NCI-H226 (cell line): ENCODE results near the gene WDR5.

Experiments
- DNase-seq: peaks from one replicate; pipeline ENCODE4 v3.0.0-alpha.2; 2015

The WDR5 gene

DNA sequence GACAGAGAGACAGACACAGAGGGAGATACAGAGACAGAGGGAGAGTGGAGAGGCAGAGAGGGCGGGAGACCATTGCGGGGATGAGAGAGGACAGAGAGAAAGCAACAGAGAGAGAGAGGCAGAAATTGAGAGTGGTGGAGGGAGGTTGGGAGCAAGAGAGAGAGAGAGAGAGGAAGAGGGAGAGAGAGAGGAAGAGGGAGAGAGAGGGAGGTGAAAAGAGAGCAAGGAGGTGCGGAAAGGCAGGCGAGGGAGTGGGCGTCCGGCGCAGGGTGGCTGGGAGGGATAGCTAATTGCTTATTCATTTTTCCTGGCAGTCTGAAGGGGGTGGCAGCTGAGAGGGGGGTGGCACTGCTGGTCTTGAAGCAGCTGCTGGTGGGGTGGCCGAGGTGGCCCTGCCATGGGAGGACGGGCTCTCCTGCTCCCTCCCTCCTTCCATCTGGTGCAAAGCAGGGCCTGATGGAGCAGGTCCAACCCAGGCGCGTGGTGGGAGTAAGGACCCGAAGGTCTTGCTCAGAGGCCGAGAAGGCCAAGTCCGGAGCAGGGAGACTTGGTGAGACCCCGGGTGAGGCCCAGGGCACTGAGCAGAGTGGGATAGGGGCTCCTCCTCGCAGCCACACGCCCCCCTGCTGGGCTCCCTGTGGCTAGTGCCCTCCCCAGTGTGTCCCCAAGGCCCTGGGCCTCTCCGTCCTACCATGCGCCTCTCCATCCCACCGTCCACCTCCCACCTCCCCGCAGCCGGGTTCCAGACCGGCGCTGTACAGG lies 53.8 kb downstream of the WDR5 start:
- no peak for DNase-seq

GRCh38 chr9:134190232-134191121 lies 54.6 kb downstream of the WDR5 start:
- no peak for DNase-seq

DNA sequence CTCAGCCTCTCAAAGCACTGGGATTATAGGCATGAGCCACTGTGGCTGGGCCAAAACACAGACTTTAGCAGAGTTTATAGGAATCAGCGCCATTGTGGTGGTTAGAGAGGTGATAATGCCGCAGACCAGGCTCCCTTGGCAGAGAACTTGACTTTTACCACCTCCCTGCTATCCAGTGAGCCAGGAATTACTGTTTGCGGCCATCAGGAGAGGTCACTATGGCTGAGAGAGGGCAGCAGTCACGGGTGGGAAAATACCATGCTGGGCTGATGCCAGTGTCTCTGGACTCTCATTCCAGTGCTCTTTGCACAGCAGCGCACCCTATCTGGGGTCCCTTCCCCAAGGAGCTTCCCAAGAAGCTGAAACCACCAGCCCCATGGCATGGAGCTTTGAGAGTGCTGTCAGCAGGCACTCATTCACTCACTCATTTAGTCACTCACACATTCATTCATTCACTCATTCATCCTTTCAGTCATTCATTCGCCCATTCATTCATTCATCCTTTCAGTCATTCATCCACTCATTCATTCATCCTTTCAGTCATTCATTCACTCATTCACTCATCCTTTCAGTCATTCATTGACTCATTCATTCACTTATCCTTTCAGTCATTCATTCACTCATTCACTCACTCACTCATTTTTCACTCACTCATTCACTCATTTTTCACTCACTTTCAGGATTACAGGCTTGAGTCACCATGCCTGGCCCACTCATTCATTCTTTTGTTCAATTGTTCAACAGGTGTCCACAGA lies 55.8 kb downstream of the WDR5 start:
- DNase-seq: no peak

DNA sequence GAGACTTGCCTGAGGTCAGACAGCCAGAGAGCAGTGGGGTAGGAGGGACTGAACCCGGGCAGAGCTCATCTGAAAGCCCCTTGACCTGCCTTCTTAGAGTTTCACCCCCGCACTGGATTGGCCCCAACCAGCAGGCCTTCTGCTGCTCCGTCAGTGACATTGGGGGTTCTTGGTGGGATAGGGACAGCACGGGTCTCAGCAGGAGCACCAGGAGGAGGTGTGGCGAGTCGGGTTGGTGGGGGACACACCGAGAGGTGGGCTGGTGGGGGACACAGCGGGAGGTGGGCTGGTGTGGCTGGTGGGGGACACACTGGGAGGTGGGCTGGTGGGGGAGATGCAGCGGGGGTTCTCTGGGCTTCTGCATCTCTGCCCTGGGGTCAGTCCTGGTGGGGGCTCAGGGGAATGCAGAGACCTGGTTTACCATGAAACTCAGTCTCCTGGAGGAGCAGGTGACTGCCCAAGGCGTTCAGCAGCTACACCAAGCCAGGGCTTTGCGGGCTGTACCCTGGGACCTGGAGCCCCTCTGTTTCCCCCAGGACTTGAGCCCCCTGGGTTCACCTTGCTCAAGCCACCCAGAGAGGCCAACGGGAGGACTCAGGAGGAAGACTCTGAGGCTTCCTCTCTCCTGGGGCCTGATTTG lies 56.5 kb downstream of the WDR5 start:
- DNase-seq: no peak

GRCh38 chr9:134192951-134193731 lies 57.3 kb downstream of the WDR5 start:
- DNase-seq: no peak

DNA sequence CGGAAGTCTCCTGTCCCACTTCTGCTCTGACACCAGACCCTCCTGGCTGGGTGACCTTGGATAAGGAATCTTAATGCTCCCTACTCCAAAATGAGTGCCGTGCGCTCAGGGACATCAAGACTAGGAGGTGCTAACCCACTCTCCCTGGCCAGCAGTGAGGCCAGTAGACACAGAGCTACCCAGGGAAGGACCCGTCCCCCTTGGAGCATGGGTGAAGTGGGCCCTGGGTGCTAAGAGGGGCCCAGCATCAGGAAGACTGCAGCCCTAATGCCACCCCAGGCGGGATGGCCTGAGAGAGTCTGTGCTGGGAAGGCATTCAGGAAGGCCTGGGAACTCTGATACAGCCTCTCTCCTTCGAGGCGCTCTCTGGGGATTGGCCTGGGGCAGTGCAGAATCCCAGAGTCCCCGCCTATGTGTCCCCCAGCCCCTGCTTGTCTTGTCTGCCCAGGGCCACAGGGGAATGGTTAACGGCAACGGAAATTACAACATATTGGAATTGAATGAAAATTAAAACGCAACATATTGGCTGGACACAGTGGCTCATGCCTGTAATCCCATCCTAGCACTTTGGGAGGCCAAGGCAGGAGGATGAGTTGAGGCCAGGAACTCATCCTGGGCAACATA lies 58.1 kb downstream of the WDR5 start:
- no peak for DNase-seq

DNA sequence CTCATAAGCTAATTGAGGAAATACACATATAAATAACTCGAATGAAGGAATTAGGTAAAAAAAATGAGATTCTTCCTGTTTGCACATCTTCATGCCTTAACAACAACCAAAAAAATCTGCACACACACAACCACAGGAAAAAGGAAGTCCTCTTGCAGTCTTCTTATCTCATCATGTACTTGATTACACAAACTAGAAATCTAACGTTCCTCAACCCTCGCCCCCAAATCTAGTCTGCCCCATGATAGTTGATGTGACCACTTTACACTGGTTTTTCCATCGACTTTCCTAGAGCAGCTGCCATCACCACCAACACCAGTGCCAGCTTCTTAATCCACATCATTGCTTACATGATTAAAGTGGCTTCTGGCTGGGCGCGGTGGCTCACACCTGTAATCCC lies 59.7 kb downstream of the WDR5 start:
- DNase-seq: no peak

GRCh38 chr9:134196911-134197310 lies 61.0 kb downstream of the WDR5 start:
- DNase-seq: no peak

DNA sequence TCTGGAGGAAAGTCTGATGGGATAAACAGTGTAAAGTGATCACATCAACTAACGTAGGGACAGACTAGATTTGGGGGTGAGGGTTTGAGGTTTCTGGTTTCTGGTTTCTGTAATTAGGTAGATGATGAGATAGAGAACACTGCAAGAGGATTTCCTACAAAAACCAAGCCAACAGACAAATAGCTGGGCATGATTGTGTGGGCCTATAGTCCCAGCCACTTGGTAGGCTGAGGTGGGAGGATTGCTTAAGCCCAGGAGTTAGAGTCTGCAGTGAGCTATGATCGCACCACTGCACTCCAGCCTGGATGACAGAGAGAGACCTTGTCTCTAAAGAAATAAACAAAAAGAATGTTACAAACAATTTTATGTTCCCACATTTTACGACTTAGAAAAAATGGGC lies 62.9 kb downstream of the WDR5 start:
- DNase-seq: no peak

DNA sequence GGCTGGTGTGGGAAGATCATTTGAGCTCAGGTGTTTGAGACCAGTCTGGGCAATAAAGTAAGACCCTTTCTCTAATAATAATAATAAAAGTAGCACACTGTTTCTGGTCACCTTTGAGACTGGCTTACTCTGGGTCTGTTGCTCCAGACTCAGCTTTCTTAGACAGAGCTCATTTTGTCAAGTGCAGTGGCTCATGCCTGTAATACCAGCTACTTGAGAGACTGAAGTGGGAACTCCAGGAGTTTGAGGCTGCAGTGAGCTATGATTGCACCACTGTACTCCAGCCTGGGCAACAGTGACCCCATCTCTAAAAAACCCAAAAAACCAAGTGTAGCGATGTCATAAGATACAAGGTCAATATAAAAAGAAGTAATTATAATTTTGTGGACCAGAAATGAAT lies 64.8 kb downstream of the WDR5 start:
- DNase-seq: no peak

GRCh38 chr9:134203224-134203623 lies 67.3 kb downstream of the WDR5 start:
- no peak for DNase-seq

- no peak for DNase-seq
Observed at GRCh38 chr9:134204041-134204440, 68.2 kb downstream of the WDR5 start.

GRCh38 chr9:134204991-134205578 lies 69.2 kb downstream of the WDR5 start:
- DNase-seq: no peak

- no peak for DNase-seq
Observed at GRCh38 chr9:134205672-134206310, 69.9 kb downstream of the WDR5 start.

GRCh38 chr9:134206311-134207300 lies 70.7 kb downstream of the WDR5 start:
- no peak for DNase-seq

GRCh38 chr9:134208310-134208841 lies 72.5 kb downstream of the WDR5 start:
- no peak for DNase-seq

DNA sequence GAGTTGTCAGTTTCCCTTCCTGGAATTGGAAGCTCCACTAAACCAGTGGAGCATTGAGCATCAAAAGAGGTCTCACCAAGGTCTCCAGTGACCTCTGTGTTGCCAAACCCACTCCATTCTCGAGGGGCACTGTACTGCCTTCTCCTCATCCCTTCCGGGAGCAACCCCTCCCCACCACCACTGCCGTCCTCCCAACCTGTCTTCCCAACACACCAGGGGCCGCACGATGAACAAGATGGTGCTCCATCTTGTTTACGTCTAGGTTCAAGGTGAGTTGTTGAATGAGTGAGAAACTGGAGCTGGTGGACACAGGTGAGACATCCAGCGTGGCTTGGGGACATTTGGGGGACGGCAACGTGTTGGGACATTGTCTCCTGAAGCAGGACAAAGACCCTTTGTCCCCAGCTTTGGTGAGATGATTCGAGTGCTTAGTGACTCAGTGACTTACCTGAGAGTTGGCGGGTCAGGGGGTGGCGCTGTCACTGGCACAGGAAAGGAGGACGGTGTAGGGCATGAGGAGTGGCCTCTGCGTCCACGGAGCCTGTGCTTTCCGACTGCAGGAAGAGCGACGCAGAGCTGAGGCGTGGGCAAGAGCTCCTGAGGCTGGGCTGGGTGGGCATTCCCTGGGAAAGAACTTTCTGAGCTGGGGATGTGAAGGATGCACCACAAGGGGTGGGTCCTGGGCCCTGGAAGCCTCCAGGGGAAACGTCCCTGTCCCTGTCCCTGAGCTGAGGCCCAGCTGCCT lies 73.3 kb downstream of the WDR5 start:
- DNase-seq: no peak
